ENCODE results near the gene PLPPR1. TPM values are rescaled to one million over a fixed set of nuclear protein-coding genes. Genes with fewer than 3 reads are reported as not detected.
A peak's percentile ranks its signal among the peaks of the same experiment; 100 is the strongest.

The PLPPR1 gene
- total and polyA plus RNA-seq, 2 of the 13 experiments (the other 11 are each of a cell fraction or from before 2014, with no cell fraction given), result 16.0 to 84.7 TPM

- H3K27ac ChIP-seq (ENCODE audit: extremely low read length, insufficient read depth, low read length), result no peak overlapping the region
- POLR2A ChIA-PET, result interaction anchor here (1.0 kb wide), 1 partner anchor 18 kb away, joined by 7 read pairs; no protein-coding TSS in a partner anchor
- in situ Hi-C loops (cut with HindIII; ENCODE audit: extremely low pct_ligation_motif_present, low pct_unique_long_range_greater_than_20kb), result no loop called here
Observed at GRCh38 chr9:101341958-101342357, 313.4 kb downstream of the PLPPR1 start.

More at GRCh38 chr9:101341958-101342357, 313.4 kb downstream of the PLPPR1 start:
- DNase-seq (ENCODE audit: low spot score), result no peak
- no peak for FAIRE-seq
- no peaks in the 10 kb centered on the region for H3K27me3 ChIP-seq (ENCODE audit: control insufficient read depth in 1 of 2, insufficient read depth in 2 of 2, low read length in 2 of 2)
- intact Hi-C loops (cut with micrococcal nuclease; ENCODE audit: unreplicated experiment), result no loop called here
- H4K20me1 ChIP-seq (ENCODE audit: insufficient read depth, low read length), result no peaks in the 10 kb centered on the region
- BruUV-seq (replicated peaks), result no TSS peak
- H3K4me1 ChIP-seq (ENCODE audit: insufficient read depth, low read length), result peaks cover 4% of the 10 kb centered on the region; the same call in 1 of the 2 replicates
- H3K4me3 ChIP-seq (replicated peaks in 1 of 3; ENCODE audit: insufficient read depth in 1 of 3, low read depth in 2 of 3, low read length in 3 of 3), result no peak overlapping the region
- no peak for ATAC-seq
- H3K9ac ChIP-seq (ENCODE audit: insufficient read depth, low read depth, low read length), result no peak overlapping the region
- H3K9me3 ChIP-seq (ENCODE audit: low read length), result no peaks in the 10 kb centered on the region
- H3K4me2 ChIP-seq (ENCODE audit: low read depth, low read length), result no peak overlapping the region
- H3K36me3 ChIP-seq (replicated peaks in 1 of 2; ENCODE audit: control insufficient read depth in 1 of 2, insufficient read depth in 2 of 2, low read length in 2 of 2), result no peaks in the 10 kb centered on the region
- CTCF ChIA-PET (ENCODE audit: low intra/inter-chr PET ratio, low total read pairs), result no interaction called here
- no peak overlapping the region for H2AFZ ChIP-seq (ENCODE audit: low read length)
- TF ChIP-seq, protein P1, sequence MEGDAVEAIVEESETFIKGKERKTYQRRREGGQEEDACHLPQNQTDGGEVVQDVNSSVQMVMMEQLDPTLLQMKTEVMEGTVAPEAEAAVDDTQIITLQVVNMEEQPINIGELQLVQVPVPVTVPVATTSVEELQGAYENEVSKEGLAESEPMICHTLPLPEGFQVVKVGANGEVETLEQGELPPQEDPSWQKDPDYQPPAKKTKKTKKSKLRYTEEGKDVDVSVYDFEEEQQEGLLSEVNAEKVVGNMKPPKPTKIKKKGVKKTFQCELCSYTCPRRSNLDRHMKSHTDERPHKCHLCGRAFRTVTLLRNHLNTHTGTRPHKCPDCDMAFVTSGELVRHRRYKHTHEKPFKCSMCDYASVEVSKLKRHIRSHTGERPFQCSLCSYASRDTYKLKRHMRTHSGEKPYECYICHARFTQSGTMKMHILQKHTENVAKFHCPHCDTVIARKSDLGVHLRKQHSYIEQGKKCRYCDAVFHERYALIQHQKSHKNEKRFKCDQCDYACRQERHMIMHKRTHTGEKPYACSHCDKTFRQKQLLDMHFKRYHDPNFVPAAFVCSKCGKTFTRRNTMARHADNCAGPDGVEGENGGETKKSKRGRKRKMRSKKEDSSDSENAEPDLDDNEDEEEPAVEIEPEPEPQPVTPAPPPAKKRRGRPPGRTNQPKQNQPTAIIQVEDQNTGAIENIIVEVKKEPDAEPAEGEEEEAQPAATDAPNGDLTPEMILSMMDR (CRISPR knock-in tag; IDR thresholded peaks at IDR 0.05), result 0 out of 2 replicates have a peak, but pooled peaks have one; percentile 24
- 0 out of 4 replicates have a peak, but pooled peaks of 1 of the 2 experiments have one; percentile 12 for TF ChIP-seq EP300 (IDR thresholded peaks at IDR 0.05; ENCODE audit: low read depth in 2 of 2, low read length in 2 of 2)
- no peak for TF ChIP-seq EP300 (CRISPR knock-in tag; IDR thresholded peaks at IDR 0.05; ENCODE audit: borderline replicate concordance)
- TF ChIP-seq FOXM1 (CRISPR knock-in tag; IDR thresholded peaks at IDR 0.05), result no peak
- peak; percentile 32; the same call in 1 of the 2 replicates for TF ChIP-seq HNF4A (CRISPR knock-in tag; IDR thresholded peaks at IDR 0.05)
- no peak for TF ChIP-seq TCF7L2 (IDR thresholded peaks at IDR 0.05; ENCODE audit: low read depth, low read length)
- TF ChIP-seq MAX (IDR thresholded peaks at IDR 0.05), result no peak
- peak; percentile 6; the same call in 1 of the 2 replicates for TF ChIP-seq STAG1 (CRISPR knock-in tag; IDR thresholded peaks at IDR 0.05)
- TF ChIP-seq ZNF784 (CRISPR knock-in tag; IDR thresholded peaks at IDR 0.05; ENCODE audit: borderline replicate concordance), result no peak
- H3K79me2 ChIP-seq (ENCODE audit: insufficient read depth, low read length), result no peaks in the 10 kb centered on the region
